Erythroblast (primary cell): Measurements from ENCODE around the gene STOX2.
"Not testable (repeated sequence)": the region's sequence is repeated elsewhere in the genome, so short reads cannot be mapped to it uniquely, and the experiment has no call there.

Experiments
- DNase-seq, 2 experiments: peaks; one replicate each; lab custom pipeline; 2025; lab: John Stamatoyannopoulos, UW
- GATA1 ChIP-seq: IDR thresholded peaks from 2 replicates; pipeline ENCODE4 v1.6.1; 2011; ENCODE audit warnings: low read depth, mild to moderate bottlenecking, control low read depth, low read length, moderate library complexity
- POLR2A ChIP-seq: IDR thresholded peaks from 2 replicates; pipeline ENCODE4 v1.6.1; 2011; ENCODE audit warnings: mild to moderate bottlenecking, low read length

STOX2 gene

GRCh38 chr4:183934761-183935160, 29.7 kb downstream of the STOX2 start:
- DNase-seq, result no peak
- no peak for TF ChIP-seq POLR2A
- TF ChIP-seq GATA1, result no peak

DNA sequence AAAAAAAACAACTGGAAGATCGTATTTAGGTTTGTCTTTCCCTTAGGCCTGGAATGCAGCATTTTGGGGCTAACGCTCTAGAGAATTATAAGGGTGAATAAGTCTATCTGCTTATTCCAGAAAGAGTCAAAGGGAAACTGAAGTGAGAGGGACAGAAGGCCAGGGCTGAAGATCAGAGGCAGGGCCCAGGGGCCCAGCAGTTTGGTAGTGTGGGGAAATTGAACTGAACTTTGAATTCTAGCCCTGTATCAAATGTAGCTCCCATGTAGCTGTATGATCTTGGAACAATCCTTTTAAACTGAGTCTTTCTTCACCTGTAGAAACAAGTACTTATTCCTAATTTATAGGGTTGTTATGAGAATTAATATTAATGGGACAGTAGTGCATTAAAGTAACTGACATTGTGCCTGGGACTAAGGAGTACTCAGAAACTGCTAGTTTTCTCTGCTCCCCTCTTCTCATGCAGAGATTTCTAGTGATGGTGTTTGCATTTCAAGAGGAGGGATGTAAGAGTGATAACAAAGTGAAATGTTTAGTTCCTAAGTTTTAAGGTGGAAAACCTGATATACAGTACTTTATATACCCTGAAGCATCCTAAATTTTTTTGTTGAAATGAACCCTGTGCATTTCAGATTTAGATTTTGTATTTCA, 30.4 kb downstream of the STOX2 start:
- DNase-seq, result no peak
- TF ChIP-seq POLR2A (no peak), GATA1 (no peak)

- TF ChIP-seq GATA1 (no peak), POLR2A (no peak)
- no peak for DNase-seq
These were observed 30.9 kb downstream of the STOX2 start for GRCh38 chr4:183936047-183936446.

GRCh38 chr4:183936574-183937345, 31.7 kb downstream of the STOX2 start:
- TF ChIP-seq POLR2A (no peak), GATA1 (no peak)
- DNase-seq, result no peak

GRCh38 chr4:183940864-183941263, 35.8 kb downstream of the STOX2 start:
- TF ChIP-seq POLR2A, result no peak
- no peak for TF ChIP-seq GATA1
- DNase-seq, result no peak

GRCh38 chr4:183941964-183942363, 36.9 kb downstream of the STOX2 start:
- TF ChIP-seq POLR2A (no peak), GATA1 (no peak)
- no peak for DNase-seq

GRCh38 chr4:183945741-183946140, 40.6 kb downstream of the STOX2 start:
- no peak for DNase-seq
- TF ChIP-seq POLR2A (no peak), GATA1 (no peak)

- TF ChIP-seq POLR2A, result no peak
- TF ChIP-seq GATA1, result no peak
These were observed 45.4 kb downstream of the STOX2 start for GRCh38 chr4:183950536-183950935.

GRCh38 chr4:183952652-183953051, 47.5 kb downstream of the STOX2 start:
- DNase-seq, result not testable (repeated sequence)

More at GRCh38 chr4:183950536-183950935, 45.4 kb downstream of the STOX2 start:
- DNase-seq, result no peak

GRCh38 chr4:183959319-183960045, 54.4 kb downstream of the STOX2 start:
- TF ChIP-seq GATA1 (no peak), POLR2A (no peak)
- no peak for DNase-seq

GRCh38 chr4:183960046-183960420, 54.9 kb downstream of the STOX2 start:
- no peak for DNase-seq
- TF ChIP-seq GATA1 (no peak), POLR2A (no peak)

DNA sequence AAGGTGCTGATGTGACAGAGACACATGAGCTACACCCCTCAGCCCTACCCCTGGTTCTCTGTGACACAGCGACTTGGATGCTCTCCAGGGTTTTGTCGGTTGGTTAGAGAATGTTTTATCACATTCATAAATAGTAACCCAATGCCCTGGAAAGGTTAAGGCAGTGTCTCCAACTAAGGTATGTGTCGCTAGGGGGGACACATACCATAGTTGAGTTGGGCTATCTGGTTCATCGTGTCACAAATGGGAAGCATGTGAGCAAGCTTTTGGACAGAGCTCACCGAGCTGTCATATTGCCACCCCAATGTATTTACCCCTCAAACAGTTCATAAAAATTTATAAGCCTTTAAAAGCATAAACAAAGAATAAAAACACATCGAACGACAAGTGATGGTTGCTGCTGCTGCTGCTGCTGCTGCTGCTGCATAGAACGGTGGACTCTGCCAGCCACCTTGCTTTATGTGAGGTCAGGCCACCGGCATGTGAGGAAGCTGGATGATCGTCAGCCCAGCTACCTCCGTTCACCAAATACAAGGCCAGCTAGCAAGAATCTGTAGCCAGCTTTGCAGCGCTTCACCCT, 55.9 kb downstream of the STOX2 start:
- DNase-seq, result no peak
- no peak for TF ChIP-seq POLR2A
- TF ChIP-seq GATA1, result no peak

DNA sequence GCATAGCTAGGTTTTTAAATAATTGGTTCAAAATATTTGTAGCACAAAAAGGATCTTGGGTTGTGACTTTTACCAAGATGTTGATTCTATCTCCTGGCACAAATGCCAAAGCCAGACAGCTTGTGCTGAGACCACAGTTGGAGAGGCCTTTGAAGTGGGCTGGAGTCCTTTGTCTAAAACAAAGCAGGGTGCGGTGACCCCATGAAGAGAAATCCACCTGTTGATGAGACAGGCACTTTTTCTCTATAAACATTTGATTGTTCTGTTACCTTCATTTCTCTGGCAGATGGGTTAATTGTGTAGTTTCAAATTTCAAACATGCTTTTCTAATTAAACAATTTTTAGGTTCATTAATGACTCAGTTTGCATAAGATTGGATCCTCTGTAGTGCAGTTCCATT, 56.7 kb downstream of the STOX2 start:
- no peak for TF ChIP-seq GATA1
- TF ChIP-seq POLR2A, result no peak
- no peak for DNase-seq

DNA sequence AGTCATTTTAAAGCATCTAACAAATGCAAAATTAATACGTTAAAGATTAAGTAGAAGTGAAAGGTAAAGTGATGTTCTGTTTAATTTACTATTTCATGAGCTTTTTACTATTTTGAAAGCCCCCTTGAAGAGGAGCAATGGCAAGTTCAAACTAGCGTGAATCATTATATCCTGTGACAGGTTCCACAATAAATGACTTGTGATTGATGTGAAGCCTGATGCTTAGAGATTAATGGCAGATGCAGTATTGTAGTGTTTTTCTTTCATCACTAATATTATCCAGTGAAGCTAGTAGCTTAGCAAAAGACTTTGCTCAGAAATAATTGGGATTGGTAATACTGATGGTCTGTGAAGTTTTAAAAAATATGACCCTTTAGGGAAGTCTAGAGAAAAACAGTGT, 57.3 kb downstream of the STOX2 start:
- TF ChIP-seq POLR2A (no peak), GATA1 (no peak)
- DNase-seq, result no peak
